Peyer's patch (tissue), 4 donors: ENCODE data around the gene SP140. TPM values are rescaled to one million over a fixed set of nuclear protein-coding genes. Genes with fewer than 3 reads are reported as not detected.
"Not testable (repeated sequence)": the region's sequence is repeated elsewhere in the genome, so short reads cannot be mapped to it uniquely, and the experiment has no call there.

Experiments
- DNase-seq, 3 donors: peaks; one replicate each; pipeline ENCODE4 v3.0.0-alpha.2; 2017 to 2019
- H3K27ac ChIP-seq, 4 donors: fragments of 200-600 bp; sonication (generic); one replicate each; pipeline ENCODE4 v1.5.1; 2016 to 2019
- H3K27me3 ChIP-seq, 2 donors: fragments of 200-600 bp; sonication (generic); one replicate each; pipeline ENCODE4 v1.5.1; 2019
- H3K36me3 ChIP-seq, 3 donors: fragments of 200-600 bp; sonication (generic); one replicate each; pipeline ENCODE4 v1.5.1; 2016 to 2019
- H3K4me1 ChIP-seq, 4 donors: fragments of 200-600 bp; sonication (generic); one replicate each; pipeline ENCODE4 v1.5.1; 2016 to 2019
- H3K4me3 ChIP-seq, 4 donors: fragments of 200-600 bp; sonication (generic); 1 replicate in 3 of 4; 2 replicates in 1 of 4; pipeline ENCODE4 v1.5.1; 2016 to 2019; ENCODE audit warnings: mild to moderate bottlenecking in 1 of 4
- H3K9me3 ChIP-seq, 4 donors: fragments of 200-600 bp; sonication (generic); one replicate each; pipeline ENCODE4 v1.5.1; 2016 to 2019; ENCODE audit warnings: mild to moderate bottlenecking in 1 of 4
- POLR2A ChIP-seq, 2 donors: fragments of 450-650 bp; IDR thresholded peaks; one replicate each; pipeline ENCODE4 v1.5.1; 2017; ENCODE audit warnings: antibody characterized with exemption in 2 of 2, mild to moderate bottlenecking in 2 of 2, moderate library complexity in 2 of 2
- total RNA-seq, 4 donors: library from RNA; depleted of rRNA; stranded (reverse); fragments of >200 nt; gene quantifications; one replicate each; pipeline ENCODE4 v1.1.0, GENCODE V29; 2016
- TF ChIP-seq, protein P1 (sequence below), 6 experiments: fragments of 450-650 bp in 4 of 6; fragments of 200-600 bp in 2 of 6; sonication (generic) in 1 of 6; IDR thresholded peaks; one replicate each; pipeline ENCODE4 v1.5.1; 2017 to 2019; ENCODE audit warnings: antibody characterized with exemption in 6 of 6, mild to moderate bottlenecking in 3 of 6, moderate library complexity in 1 of 6

SP140 gene
- total RNA-seq, 4 donors from 2014 or later, result 3.0 to 99.9 (median 9.4) TPM

DNA sequence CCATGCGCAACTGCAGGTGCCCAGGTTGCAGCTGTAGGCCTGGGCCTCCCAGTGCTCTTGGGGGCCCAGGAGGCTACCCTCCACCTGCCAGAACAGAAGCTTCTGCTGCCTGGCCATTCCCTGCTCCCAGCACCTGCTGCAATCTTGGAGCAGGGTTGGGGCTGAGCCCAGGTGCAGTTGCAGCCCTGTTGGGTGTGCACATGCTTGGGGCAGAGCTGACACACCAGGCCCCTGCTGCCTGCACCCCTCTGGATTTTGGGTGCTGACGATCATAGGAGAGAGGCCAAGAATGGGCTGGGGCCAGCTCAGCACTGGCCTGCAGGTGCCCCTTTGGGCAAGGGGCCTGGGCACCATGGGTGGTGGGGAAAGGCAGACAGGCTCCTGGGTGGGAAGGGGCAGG, 80.9 kb downstream of the SP140 start:
- Histone ChIP-seq H3K36me3 (no peaks in the 10 kb centered on the region), H3K4me3 (no peak overlapping the region), H3K4me1 (no peaks in the 10 kb centered on the region), H3K9me3 (no peaks in the 10 kb centered on the region), H3K27ac (no peak overlapping the region), H3K27me3 (no peaks in the 10 kb centered on the region)
- DNase-seq, result no peak
- TF ChIP-seq POLR2A (IDR thresholded peaks at IDR 0.05), result no peak
- TF ChIP-seq, protein P1, sequence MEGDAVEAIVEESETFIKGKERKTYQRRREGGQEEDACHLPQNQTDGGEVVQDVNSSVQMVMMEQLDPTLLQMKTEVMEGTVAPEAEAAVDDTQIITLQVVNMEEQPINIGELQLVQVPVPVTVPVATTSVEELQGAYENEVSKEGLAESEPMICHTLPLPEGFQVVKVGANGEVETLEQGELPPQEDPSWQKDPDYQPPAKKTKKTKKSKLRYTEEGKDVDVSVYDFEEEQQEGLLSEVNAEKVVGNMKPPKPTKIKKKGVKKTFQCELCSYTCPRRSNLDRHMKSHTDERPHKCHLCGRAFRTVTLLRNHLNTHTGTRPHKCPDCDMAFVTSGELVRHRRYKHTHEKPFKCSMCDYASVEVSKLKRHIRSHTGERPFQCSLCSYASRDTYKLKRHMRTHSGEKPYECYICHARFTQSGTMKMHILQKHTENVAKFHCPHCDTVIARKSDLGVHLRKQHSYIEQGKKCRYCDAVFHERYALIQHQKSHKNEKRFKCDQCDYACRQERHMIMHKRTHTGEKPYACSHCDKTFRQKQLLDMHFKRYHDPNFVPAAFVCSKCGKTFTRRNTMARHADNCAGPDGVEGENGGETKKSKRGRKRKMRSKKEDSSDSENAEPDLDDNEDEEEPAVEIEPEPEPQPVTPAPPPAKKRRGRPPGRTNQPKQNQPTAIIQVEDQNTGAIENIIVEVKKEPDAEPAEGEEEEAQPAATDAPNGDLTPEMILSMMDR (IDR thresholded peaks at IDR 0.05), result no peak

DNA sequence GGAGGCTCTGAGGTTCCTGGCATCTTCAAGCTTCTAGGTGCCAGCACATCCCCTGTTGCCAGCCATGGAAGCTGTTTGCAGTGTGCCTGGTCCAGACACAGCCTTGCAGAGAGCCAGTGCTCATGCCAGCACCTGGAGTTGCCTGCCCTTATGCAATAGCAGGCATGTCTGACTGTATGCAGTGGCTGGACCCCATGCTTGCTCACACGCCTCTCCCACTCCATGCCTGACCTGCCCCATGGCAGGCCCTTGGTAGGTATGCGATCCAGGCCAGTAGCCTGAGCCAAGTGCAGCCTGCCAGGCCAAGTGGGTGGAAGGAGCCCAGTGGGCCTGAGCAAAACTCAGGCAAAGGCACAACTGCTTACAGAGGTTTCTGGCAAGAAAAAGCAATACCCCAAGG, 81.9 kb downstream of the SP140 start:
- H3K27ac ChIP-seq, result no peak overlapping the region
- TF ChIP-seq POLR2A (IDR thresholded peaks at IDR 0.05), result no peak
- TF ChIP-seq, protein P1 (IDR thresholded peaks at IDR 0.05), result no peak
- H3K4me1 ChIP-seq, result no peaks in the 10 kb centered on the region
- H3K9me3 ChIP-seq, result no peaks in the 10 kb centered on the region
- no peaks in the 10 kb centered on the region for H3K36me3 ChIP-seq
- H3K4me3 ChIP-seq, result no peak overlapping the region
- H3K27me3 ChIP-seq, result no peaks in the 10 kb centered on the region
- no peak for DNase-seq

DNA sequence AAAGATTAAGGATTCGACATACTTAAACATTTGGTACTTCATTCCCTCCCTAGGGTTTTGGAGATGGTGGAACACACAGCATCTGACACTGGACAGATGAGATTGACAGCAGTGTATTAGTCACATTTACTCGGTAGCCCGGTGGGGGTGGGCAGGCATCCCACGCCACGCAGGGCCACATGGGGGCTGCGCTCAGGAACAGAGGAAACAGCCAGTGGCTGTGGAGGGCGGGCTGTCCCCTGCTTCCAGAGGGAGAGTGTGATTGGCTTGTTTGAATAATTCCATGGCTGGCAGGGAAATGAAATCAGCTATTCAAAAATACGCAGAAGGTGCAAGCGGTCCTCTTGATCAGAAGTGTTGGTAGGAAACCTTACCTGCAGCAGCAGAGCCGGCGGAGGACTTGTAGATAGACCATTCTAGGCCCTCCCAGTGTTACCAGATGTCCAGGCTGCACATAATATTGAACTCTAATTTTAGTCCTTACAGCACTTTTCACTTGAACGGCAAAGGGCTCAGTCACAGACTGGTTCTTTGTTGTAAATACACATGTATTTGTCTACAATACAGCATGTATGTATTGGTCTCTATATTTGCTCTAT, 83.0 kb downstream of the SP140 start:
- no peak for DNase-seq
- Histone ChIP-seq H3K4me3 (no peak overlapping the region), H3K27me3 (no peaks in the 10 kb centered on the region), H3K27ac (no peak overlapping the region), H3K36me3 (no peaks in the 10 kb centered on the region), H3K4me1 (no peaks in the 10 kb centered on the region), H3K9me3 (no peaks in the 10 kb centered on the region)
- TF ChIP-seq, protein P1 (IDR thresholded peaks at IDR 0.05), result no peak
- no peak for TF ChIP-seq POLR2A (IDR thresholded peaks at IDR 0.05)

DNA sequence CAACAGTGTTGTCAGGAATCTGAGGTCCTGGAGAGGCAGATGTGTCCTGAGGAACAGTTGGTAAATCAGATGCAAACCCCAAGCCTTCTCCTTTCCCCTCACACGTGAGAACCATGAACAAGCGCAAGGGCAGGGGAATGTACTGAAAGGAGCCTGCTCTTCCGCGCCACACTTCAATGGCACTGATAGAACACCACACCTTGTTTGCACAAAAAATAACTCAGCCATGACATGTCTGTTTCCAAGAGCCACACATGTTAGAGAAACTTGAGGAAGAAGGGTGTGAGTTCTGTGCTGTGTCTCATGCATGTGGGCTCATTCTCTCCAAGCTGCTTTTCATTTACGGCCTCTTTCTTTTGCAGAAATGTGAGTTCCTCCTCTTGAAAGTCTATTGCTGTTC, 85.3 kb downstream of the SP140 start:
- DNase-seq, H3K36me3 ChIP-seq, H3K4me3 ChIP-seq, H3K27me3 ChIP-seq, H3K9me3 ChIP-seq, H3K4me1 ChIP-seq, H3K27ac ChIP-seq: not testable (repeated sequence)

DNA sequence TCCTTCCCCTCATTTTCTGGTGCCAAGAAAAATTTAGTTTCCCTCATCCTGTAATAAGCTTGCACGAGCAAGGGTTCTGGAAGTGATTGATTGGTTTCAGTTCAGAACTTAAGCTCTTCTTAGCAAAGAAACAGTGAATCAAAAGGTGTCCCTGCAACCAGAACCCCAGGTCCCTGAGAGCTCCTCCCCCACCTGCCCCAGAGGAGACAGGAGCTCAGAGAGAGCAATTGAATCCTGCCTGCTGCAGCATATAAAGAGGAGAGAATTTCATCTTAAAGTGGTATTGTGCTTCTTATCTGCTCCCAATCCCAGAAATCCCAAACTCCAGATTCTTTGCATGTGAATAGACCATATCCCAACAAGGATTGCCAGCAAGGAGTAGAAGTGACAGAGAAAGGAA, 86.1 kb downstream of the SP140 start:
- not testable (repeated sequence) for H3K27me3 ChIP-seq, H3K4me3 ChIP-seq, H3K4me1 ChIP-seq, H3K9me3 ChIP-seq, H3K36me3 ChIP-seq, H3K27ac ChIP-seq, DNase-seq

DNA sequence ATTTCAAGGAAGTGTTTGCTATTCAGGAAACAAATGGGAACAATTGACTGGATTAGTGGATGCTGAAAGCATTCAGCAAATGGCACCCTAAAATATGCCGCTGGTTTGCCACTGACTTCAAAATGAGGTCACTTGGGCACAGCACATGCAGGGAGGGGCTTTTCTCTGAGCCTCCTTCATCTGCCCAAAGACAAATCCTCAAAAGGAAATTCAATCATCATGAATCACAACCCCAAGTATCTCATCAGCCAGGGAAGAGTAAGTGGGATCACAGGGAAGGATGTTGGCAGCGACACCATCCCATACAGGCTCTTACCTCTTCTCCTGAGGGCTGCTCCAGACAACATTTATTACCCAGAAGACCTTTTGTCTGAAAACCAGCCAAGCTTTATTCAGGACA, 87.1 kb downstream of the SP140 start:
- TF ChIP-seq POLR2A (IDR thresholded peaks at IDR 0.05), result no peak
- TF ChIP-seq, protein P1 (IDR thresholded peaks at IDR 0.05), result no peak

DNA sequence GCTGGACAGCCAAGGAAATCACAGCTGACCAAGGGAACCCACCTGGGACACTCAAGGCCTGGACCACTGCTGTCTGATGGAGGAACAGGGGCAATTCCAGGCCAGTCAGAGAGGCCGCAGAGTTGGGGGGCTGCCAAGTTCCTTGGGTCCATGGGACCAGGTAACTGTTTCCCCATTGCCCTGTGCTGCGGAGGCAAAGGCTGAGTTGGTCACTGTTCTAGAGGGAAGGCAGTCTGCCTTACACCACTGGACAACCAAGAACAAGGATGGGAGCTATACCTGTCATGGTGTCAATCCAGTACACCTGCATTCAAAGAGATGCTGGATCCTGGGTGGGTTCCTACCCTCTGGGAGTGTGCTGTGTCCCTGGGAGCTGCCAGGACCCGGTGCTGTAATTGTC, 91.8 kb downstream of the SP140 start:
- DNase-seq, result no peak
- H3K36me3 ChIP-seq, result no peaks in the 10 kb centered on the region
- no peak overlapping the region for H3K4me3 ChIP-seq
- TF ChIP-seq, protein P1 (IDR thresholded peaks at IDR 0.05), result no peak
- no peak for TF ChIP-seq POLR2A (IDR thresholded peaks at IDR 0.05)
- peaks cover 0 to 12% (median 4%) of the 10 kb centered on the region in 4 donors for H3K4me1 ChIP-seq
- no peaks in the 10 kb centered on the region for H3K27me3 ChIP-seq
- peak overlapping the region; percentile 26 to 82 (median 64) for H3K27ac ChIP-seq
- H3K9me3 ChIP-seq, result no peaks in the 10 kb centered on the region

More for the DNA sequence above, 87.1 kb downstream of the SP140 start:
- DNase-seq, result no peak
- H3K4me3 ChIP-seq, result no peak overlapping the region
- H3K36me3 ChIP-seq, result no peaks in the 10 kb centered on the region
- H3K9me3 ChIP-seq, result no peaks in the 10 kb centered on the region
- no peak overlapping the region for H3K27ac ChIP-seq
- H3K4me1 ChIP-seq, result no peaks in the 10 kb centered on the region
- H3K27me3 ChIP-seq, result no peaks in the 10 kb centered on the region
